Esophagus muscularis mucosa (tissue), 3 donors: ENCODE data around the gene METTL15.

Experiments
- POLR2A ChIP-seq: fragments of 450-650 bp; IDR thresholded peaks from one replicate; pipeline ENCODE4 v1.6.1; 2017; ENCODE audit warnings: antibody characterized with exemption, moderate library complexity, mild to moderate bottlenecking, low read depth
- POLR2AphosphoS5 ChIP-seq, 2 donors: sonication (generic); formaldehyde crosslinking; IDR thresholded peaks; one replicate each; pipeline ENCODE4 v1.6.1; 2017; ENCODE audit warnings: antibody characterized with exemption in 2 of 2
- TF ChIP-seq, protein P1 (sequence below), 3 experiments: fragments of 200-600 bp in 2 of 3; fragments of 450-650 bp in 1 of 3; sonication (generic) in 2 of 3; IDR thresholded peaks; one replicate each; pipeline ENCODE4 v1.5.1; 2017 to 2019; ENCODE audit warnings: antibody characterized with exemption in 3 of 3, mild to moderate bottlenecking in 2 of 3, moderate library complexity in 1 of 3

DNA sequence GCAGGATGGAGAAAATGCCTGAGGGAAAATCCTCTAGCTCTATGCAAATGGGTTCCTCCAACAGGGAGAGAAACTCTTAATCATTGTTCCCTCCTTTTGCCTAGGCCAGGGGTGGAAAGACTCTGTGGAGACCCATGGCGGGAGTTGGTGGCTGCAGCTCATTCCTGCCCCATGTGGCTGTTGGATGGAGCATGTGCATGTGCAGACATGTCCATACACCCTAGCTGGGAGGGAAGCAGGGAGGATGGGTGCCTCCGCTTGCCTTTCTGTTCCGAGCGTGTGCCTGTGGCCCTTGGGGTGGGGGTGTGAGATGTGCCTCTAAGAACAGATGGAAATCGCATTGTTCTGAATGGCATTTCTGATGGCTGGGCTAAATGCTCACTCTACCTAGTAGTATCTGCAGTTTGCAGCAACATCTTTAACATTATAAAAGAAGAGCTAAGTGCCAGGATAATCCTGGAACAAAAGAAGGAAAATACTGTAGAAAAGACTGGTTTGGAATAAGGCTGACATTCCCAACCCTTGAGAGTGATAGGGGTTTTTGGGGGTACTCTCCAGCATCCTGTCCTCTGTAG lies 31.7 kb downstream of the METTL15 start:
- TF ChIP-seq POLR2AphosphoS5 (IDR thresholded peaks at IDR 0.05) (no peak), POLR2A (no peak)
- TF ChIP-seq, protein P1, sequence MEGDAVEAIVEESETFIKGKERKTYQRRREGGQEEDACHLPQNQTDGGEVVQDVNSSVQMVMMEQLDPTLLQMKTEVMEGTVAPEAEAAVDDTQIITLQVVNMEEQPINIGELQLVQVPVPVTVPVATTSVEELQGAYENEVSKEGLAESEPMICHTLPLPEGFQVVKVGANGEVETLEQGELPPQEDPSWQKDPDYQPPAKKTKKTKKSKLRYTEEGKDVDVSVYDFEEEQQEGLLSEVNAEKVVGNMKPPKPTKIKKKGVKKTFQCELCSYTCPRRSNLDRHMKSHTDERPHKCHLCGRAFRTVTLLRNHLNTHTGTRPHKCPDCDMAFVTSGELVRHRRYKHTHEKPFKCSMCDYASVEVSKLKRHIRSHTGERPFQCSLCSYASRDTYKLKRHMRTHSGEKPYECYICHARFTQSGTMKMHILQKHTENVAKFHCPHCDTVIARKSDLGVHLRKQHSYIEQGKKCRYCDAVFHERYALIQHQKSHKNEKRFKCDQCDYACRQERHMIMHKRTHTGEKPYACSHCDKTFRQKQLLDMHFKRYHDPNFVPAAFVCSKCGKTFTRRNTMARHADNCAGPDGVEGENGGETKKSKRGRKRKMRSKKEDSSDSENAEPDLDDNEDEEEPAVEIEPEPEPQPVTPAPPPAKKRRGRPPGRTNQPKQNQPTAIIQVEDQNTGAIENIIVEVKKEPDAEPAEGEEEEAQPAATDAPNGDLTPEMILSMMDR (IDR thresholded peaks at IDR 0.05) = no peak
